H1 (cell line): ENCODE measurements around the gene TAS2R50. TPM values are rescaled to one million over a fixed set of nuclear protein-coding genes. Genes with fewer than 3 reads are reported as not detected.

Experiments
- CTCF ChIA-PET: fragments of 300-600 bp; sonication (Branson Sonifier 250); formaldehyde crosslinking; loops from one replicate; lab custom pipeline; 2021; ENCODE audit not compliant: partially characterized antibody; lab: Charles Lee
- POLR2A ChIA-PET: fragments of 300-600 bp; sonication (Branson Sonifier 250); formaldehyde crosslinking; loops from one replicate; lab custom pipeline; 2021; ENCODE audit warnings: inconsistent platforms; ENCODE audit not compliant: partially characterized antibody; lab: Charles Lee
- DNase-seq, 2 experiments: peaks; one replicate each; pipeline versions ENCODE4 v3.0.0 to v3.0.0-alpha.2; 2010 to 2022; ENCODE audit warnings: low spot score in 2 of 2, low read depth in 1 of 2, mixed read lengths in 1 of 2
- FAIRE-seq: peaks from 2 replicates; lab custom pipeline; 2011; peaks lifted over from hg19 to GRCh38; lab: Jason Lieb, UNC
- H2AFZ ChIP-seq: 2 replicates; pipeline ENCODE4 v1.8.1; 2012; ENCODE audit warnings: low read length, inconsistent platforms
- H2AK5ac ChIP-seq: 2 replicates; pipeline ENCODE4 v1.6.1; 2013; ENCODE audit warnings: low read depth, low read length
- H2BK120ac ChIP-seq: replicated peaks from 2 replicates; pipeline ENCODE3; 2013; ENCODE audit warnings: low read depth, low read length, inconsistent platforms
- H2BK12ac ChIP-seq: 2 replicates; pipeline ENCODE4 v1.6.1; 2013; ENCODE audit warnings: low read depth, low read length
- H2BK15ac ChIP-seq: 2 replicates; pipeline ENCODE4 v1.6.1; 2013; ENCODE audit warnings: low read length
- H2BK20ac ChIP-seq: 2 replicates; pipeline ENCODE4 v1.6.1; 2013; ENCODE audit warnings: low read length
- H2BK5ac ChIP-seq: 2 replicates; pipeline ENCODE4 v1.6.1; 2013; ENCODE audit warnings: low read depth, low read length
- H3K14ac ChIP-seq: 2 replicates; pipeline ENCODE4 v1.6.1; 2013; ENCODE audit warnings: inconsistent platforms; ENCODE audit not compliant: insufficient read length
- H3K18ac ChIP-seq: 2 replicates; pipeline ENCODE4 v1.6.1; 2013; ENCODE audit warnings: low read length; ENCODE audit errors: extremely low read depth
- H3K23ac ChIP-seq: 2 replicates; pipeline ENCODE4 v1.6.1; 2013; ENCODE audit warnings: inconsistent platforms; ENCODE audit not compliant: insufficient read length
- H3K23me2 ChIP-seq: 2 replicates; pipeline ENCODE4 v1.6.1; 2013; ENCODE audit warnings: low read depth, low read length
- H3K27ac ChIP-seq: 2 replicates; pipeline ENCODE4 v1.6.1; 2011; ENCODE audit warnings: low read depth, low read length, inconsistent platforms
- H3K27me3 ChIP-seq, 4 experiments: replicated peaks in 1 of 4; 1 replicate in 1 of 4; 2 replicates in 3 of 4; pipeline versions ENCODE4 v1.6.1 to v1.8.1; 2011 to 2013; ENCODE audit warnings: low read length in 3 of 4, mild to moderate bottlenecking in 3 of 4, inconsistent platforms in 2 of 4, mixed read lengths in 2 of 4, moderate library complexity in 1 of 4; ENCODE audit not compliant: control insufficient read depth in 3 of 4, insufficient read depth in 3 of 4; ENCODE audit errors: extremely low read depth in 1 of 4
- H3K36me3 ChIP-seq, 4 experiments: 2 replicates each; pipeline versions ENCODE4 v1.6.1 to v1.8.1; 2011 to 2013; ENCODE audit warnings: mild to moderate bottlenecking in 4 of 4, low read length in 3 of 4, moderate library complexity in 2 of 4, control low read depth in 1 of 4, inconsistent platforms in 1 of 4; ENCODE audit not compliant: insufficient read depth in 4 of 4, control insufficient read depth in 2 of 4
- H3K4ac ChIP-seq: replicated peaks from 2 replicates; pipeline ENCODE3; 2013; ENCODE audit warnings: low read length, low read depth, mixed read lengths, inconsistent platforms; ENCODE audit not compliant: insufficient read length
- H3K4me1 ChIP-seq, 4 experiments: replicated peaks in 1 of 4; 1 replicate in 1 of 4; 2 replicates in 3 of 4; pipeline versions ENCODE4 v1.6.1 to v1.8.1; 2011 to 2013; ENCODE audit warnings: low read length in 3 of 4, inconsistent platforms in 2 of 4, mixed read lengths in 1 of 4; ENCODE audit not compliant: insufficient read depth in 4 of 4, control insufficient read depth in 3 of 4
- H3K4me2 ChIP-seq, 2 experiments: 2 replicates each; pipeline versions ENCODE4 v1.6.1 to v1.8.1; 2011 to 2013; ENCODE audit warnings: low read depth in 2 of 2, low read length in 2 of 2, control low read depth in 1 of 2, inconsistent platforms in 1 of 2, mild to moderate bottlenecking in 1 of 2; ENCODE audit not compliant: insufficient read depth in 1 of 2
- H3K4me3 ChIP-seq, 4 experiments: fragments of 200-600, 300-600 bp in 1 of 4; sonication (generic), shearing (Covaris generic), sonication (Bioruptor Twin) in 1 of 4; 2 replicates each; pipeline versions ENCODE4 v1.5.1 to v1.8.1; 2011 to 2016; ENCODE audit warnings: low read length in 4 of 4, low read depth in 3 of 4, control low read depth in 2 of 4, inconsistent platforms in 2 of 4, mild to moderate bottlenecking in 2 of 4, mixed read lengths in 1 of 4, moderate library complexity in 1 of 4; ENCODE audit not compliant: insufficient read depth in 2 of 4; ENCODE audit errors: extremely low read depth in 1 of 4
- H3K56ac ChIP-seq: replicated peaks from 2 replicates; pipeline ENCODE3; 2013; ENCODE audit warnings: low read depth, mild to moderate bottlenecking, mixed read lengths, low read length, inconsistent platforms; ENCODE audit not compliant: insufficient read length
- H3K79me1 ChIP-seq: 2 replicates; pipeline ENCODE4 v1.6.1; 2013; ENCODE audit warnings: low read depth, low read length, control low read depth
- H3K79me2 ChIP-seq, 2 experiments: 2 replicates each; pipeline versions ENCODE4 v1.6.1 to v1.8.1; 2012 to 2013; ENCODE audit warnings: low read length in 2 of 2, mild to moderate bottlenecking in 2 of 2, inconsistent platforms in 1 of 2; ENCODE audit not compliant: insufficient read depth in 2 of 2, control insufficient read depth in 1 of 2
- H3K9ac ChIP-seq, 4 experiments: replicated peaks in 1 of 4; 1 replicate in 1 of 4; 2 replicates in 3 of 4; pipeline versions ENCODE4 v1.6.1 to v1.8.1; 2011 to 2013; ENCODE audit warnings: low read depth in 3 of 4, low read length in 3 of 4, control low read depth in 2 of 4, mild to moderate bottlenecking in 2 of 4, moderate library complexity in 2 of 4, inconsistent platforms in 1 of 4; ENCODE audit errors: extremely low read depth in 1 of 4
- H3K9me3 ChIP-seq, 2 experiments: 2 replicates each; pipeline versions ENCODE4 v1.6.1 to v1.8.1; 2012 to 2013; ENCODE audit warnings: mild to moderate bottlenecking in 2 of 2, moderate library complexity in 2 of 2, control low read depth in 1 of 2, inconsistent platforms in 1 of 2, low read depth in 1 of 2, low read length in 1 of 2, mixed read lengths in 1 of 2; ENCODE audit not compliant: insufficient read depth in 2 of 2
- H4K20me1 ChIP-seq, 2 experiments: replicated peaks in 1 of 2; 2 replicates each; pipeline versions ENCODE3 to v1.8.1; 2011 to 2013; ENCODE audit warnings: inconsistent platforms in 2 of 2, low read length in 2 of 2, mild to moderate bottlenecking in 1 of 2; ENCODE audit not compliant: insufficient read depth in 2 of 2, control insufficient read depth in 1 of 2
- H4K5ac ChIP-seq: 2 replicates; pipeline ENCODE4 v1.6.1; 2013; ENCODE audit warnings: low read length, low read depth, mixed read lengths, inconsistent platforms; ENCODE audit not compliant: insufficient read length
- H4K8ac ChIP-seq: 2 replicates; pipeline ENCODE4 v1.8.0; 2013; ENCODE audit warnings: mild to moderate bottlenecking, moderate library complexity, low read length, inconsistent platforms; ENCODE audit not compliant: insufficient read depth; ENCODE audit errors: extremely low read depth
- H4K91ac ChIP-seq: replicated peaks from 2 replicates; pipeline ENCODE3; 2013; ENCODE audit warnings: low read length, mixed read lengths, inconsistent platforms; ENCODE audit not compliant: insufficient read length
- BACH1 ChIP-seq: IDR thresholded peaks from 2 replicates; pipeline ENCODE4 v1.6.1; 2012; ENCODE audit warnings: low read length, improper control_type of control experiment
- BCL11A ChIP-seq, 2 experiments: IDR thresholded peaks; one replicate each; pipeline ENCODE4 v1.6.1; 2011; ENCODE audit warnings: low read depth in 2 of 2, low read length in 2 of 2, mild to moderate bottlenecking in 2 of 2
- CHD2 ChIP-seq: IDR thresholded peaks from 2 replicates; pipeline ENCODE4 v1.6.1; 2012; ENCODE audit warnings: low read length, improper control_type of control experiment
- EZH2 ChIP-seq: fragments of 200-600 bp; sonication (generic); IDR thresholded peaks from 2 replicates; pipeline ENCODE4 v1.7.1; 2012; ENCODE audit warnings: low read depth, mild to moderate bottlenecking, moderate library complexity, low read length, inconsistent platforms; ENCODE audit not compliant: severe bottlenecking
- NRF1 ChIP-seq: IDR thresholded peaks from 2 replicates; pipeline ENCODE4 v1.6.1; 2011; ENCODE audit warnings: mild to moderate bottlenecking, low read depth, low read length, improper control_type of control experiment
- PHF8 ChIP-seq: fragments of 200-600 bp; sonication (generic); conservative IDR thresholded peaks from 2 replicates; pipeline ENCODE4 v1.7.1; 2012; ENCODE audit warnings: low read depth, mild to moderate bottlenecking, inconsistent platforms, low read length, moderate library complexity
- RFX5 ChIP-seq: IDR thresholded peaks from 2 replicates; pipeline ENCODE4 v1.6.1; 2011; ENCODE audit warnings: low read depth, low read length, improper control_type of control experiment, borderline replicate concordance
- RNF2 ChIP-seq: fragments of 200-900, 300-1000 bp; sonication (generic); IDR thresholded peaks from 2 replicates; pipeline ENCODE4 v1.7.1; 2016; ENCODE audit warnings: borderline replicate concordance, low read depth, mild to moderate bottlenecking, antibody characterized with exemption, low read length; ENCODE audit not compliant: poor library complexity, severe bottlenecking; ENCODE audit errors: missing control alignments
- RXRA ChIP-seq: IDR thresholded peaks from 2 replicates; pipeline ENCODE4 v1.6.1; 2011; ENCODE audit warnings: low read depth, mild to moderate bottlenecking, low read length, moderate library complexity; ENCODE audit not compliant: insufficient read depth
- SP4 ChIP-seq: IDR thresholded peaks from 2 replicates; pipeline ENCODE4 v1.6.1; 2012; ENCODE audit warnings: low read length, inconsistent platforms
- SRF ChIP-seq: IDR thresholded peaks from 2 replicates; pipeline ENCODE4 v1.6.1; 2011; ENCODE audit warnings: mild to moderate bottlenecking, low read depth, low read length, moderate library complexity
- TAF1 ChIP-seq: IDR thresholded peaks from 2 replicates; pipeline ENCODE4 v1.6.1; 2011; ENCODE audit warnings: mild to moderate bottlenecking, low read depth, low read length
- polyA plus RNA-seq, 7 experiments: library from polyadenylated mRNA; depleted of rRNA in 3 of 7; stranded (reverse) in 5 of 7; unstranded in 2 of 7; fragments of >200 nt in 5 of 7; fragments of 200-250 nt in 2 of 7; gene quantifications; 1 replicate in 5 of 7; 2 replicates in 1 of 7; 4 replicates in 1 of 7; pipeline versions ENCODE4 v1.2.1 to v1.2.3, GENCODE V29; 2011 to 2013; ENCODE audit warnings: missing spikeins in 2 of 7, mixed read lengths in 2 of 7
- total RNA-seq: library from RNA; stranded (reverse); fragmentation: NEBNext Ultra II Directional; extraction: Animal tissue kit (Norgen Biotek cat#: 25700); gene quantifications from 2 replicates; pipeline ENCODE4 v1.2.1, GENCODE V29; 2021
- TF ChIP-seq, protein P1 (sequence below), 3 experiments: IDR thresholded peaks; 1 replicate in 2 of 3; 2 replicates in 1 of 3; pipeline versions ENCODE4 v1.5.1 to v1.6.1; 2011; ENCODE audit warnings: low read length in 3 of 3, mild to moderate bottlenecking in 3 of 3, inconsistent platforms in 2 of 3, low read depth in 1 of 3, moderate library complexity in 1 of 3; ENCODE audit not compliant: insufficient read depth in 1 of 3; ENCODE audit errors: control extremely low read depth in 1 of 3

The TAS2R50 gene
- total and polyA plus RNA-seq, 2 of the 8 experiments (the other 6 are each of a cell fraction or from before 2014, with no cell fraction given) = 0.11 to 0.50 TPM

DNA sequence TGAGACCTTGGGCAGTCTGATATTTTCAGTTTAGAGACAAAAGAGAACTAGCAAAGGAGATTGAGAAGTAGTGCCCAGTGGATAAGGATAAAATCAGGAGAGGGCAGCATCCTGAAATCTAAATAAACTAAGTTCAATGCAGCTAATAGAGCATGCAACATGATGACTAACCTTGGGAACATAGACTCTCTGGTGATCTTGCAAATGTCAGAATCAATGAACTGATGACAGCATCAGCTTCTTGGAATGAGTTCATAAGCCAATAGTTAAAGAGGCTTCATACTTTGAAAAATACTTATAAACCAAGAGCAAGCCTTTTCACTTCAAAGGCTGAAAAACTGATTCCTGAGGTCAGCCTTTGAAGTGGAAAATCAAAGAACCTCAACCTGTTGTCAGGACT lies 27.5 kb upstream of the TAS2R50 start:
- Histone ChIP-seq H2BK120ac (no peak overlapping the region), H2BK20ac (no peak overlapping the region), H2BK15ac (no peak overlapping the region), H3K27me3 (no peaks in the 10 kb centered on the region), H4K8ac (no peak overlapping the region), H3K23ac (no peak overlapping the region), H3K36me3 (no peaks in the 10 kb centered on the region), H3K27ac (no peak overlapping the region), H2AK5ac (no peak overlapping the region), H4K20me1 (no peaks in the 10 kb centered on the region), H3K79me1 (no peaks in the 10 kb centered on the region), H3K9me3 (no peaks in the 10 kb centered on the region), H4K5ac (no peak overlapping the region), H3K23me2 (no peaks in the 10 kb centered on the region), H3K4me3 (no peak overlapping the region), H3K14ac (no peak overlapping the region), H2BK5ac (no peak overlapping the region), H4K91ac (no peak overlapping the region), H2BK12ac (no peak overlapping the region), H3K79me2 (no peaks in the 10 kb centered on the region), H3K9ac (no peak overlapping the region), H2AFZ (no peak overlapping the region), H3K18ac (no peak overlapping the region), H3K4ac (no peak overlapping the region), H3K56ac (no peak overlapping the region), H3K4me2 (no peak overlapping the region), H3K4me1 (no peaks in the 10 kb centered on the region)
- CTCF ChIA-PET = interaction anchor here (0.8 to 2.7 kb wide), 2 partner anchors 52 to 185 kb away, joined by 3 to 5 read pairs; no protein-coding TSS in a partner anchor
- POLR2A ChIA-PET = interaction anchor here (1.0 kb wide), 1 partner anchor 151 kb away, joined by 3 read pairs; no protein-coding TSS in a partner anchor
- FAIRE-seq (no peak), DNase-seq (no peak)
- no peak for TF ChIP-seq EZH2
- no peak for TF ChIP-seq BCL11A (IDR thresholded peaks at IDR 0.05; ENCODE audit: low read depth in 2 of 2, low read length in 2 of 2)
- TF ChIP-seq RNF2 = no peak
- no peak for TF ChIP-seq TAF1
- TF ChIP-seq CHD2 = no peak
- no peak for TF ChIP-seq RFX5
- TF ChIP-seq SRF = no peak
- TF ChIP-seq RXRA = no peak
- TF ChIP-seq, protein P1, sequence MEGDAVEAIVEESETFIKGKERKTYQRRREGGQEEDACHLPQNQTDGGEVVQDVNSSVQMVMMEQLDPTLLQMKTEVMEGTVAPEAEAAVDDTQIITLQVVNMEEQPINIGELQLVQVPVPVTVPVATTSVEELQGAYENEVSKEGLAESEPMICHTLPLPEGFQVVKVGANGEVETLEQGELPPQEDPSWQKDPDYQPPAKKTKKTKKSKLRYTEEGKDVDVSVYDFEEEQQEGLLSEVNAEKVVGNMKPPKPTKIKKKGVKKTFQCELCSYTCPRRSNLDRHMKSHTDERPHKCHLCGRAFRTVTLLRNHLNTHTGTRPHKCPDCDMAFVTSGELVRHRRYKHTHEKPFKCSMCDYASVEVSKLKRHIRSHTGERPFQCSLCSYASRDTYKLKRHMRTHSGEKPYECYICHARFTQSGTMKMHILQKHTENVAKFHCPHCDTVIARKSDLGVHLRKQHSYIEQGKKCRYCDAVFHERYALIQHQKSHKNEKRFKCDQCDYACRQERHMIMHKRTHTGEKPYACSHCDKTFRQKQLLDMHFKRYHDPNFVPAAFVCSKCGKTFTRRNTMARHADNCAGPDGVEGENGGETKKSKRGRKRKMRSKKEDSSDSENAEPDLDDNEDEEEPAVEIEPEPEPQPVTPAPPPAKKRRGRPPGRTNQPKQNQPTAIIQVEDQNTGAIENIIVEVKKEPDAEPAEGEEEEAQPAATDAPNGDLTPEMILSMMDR (IDR thresholded peaks at IDR 0.05; ENCODE audit: control extremely low read depth in 1 of 3, insufficient read depth in 1 of 3, low read depth in 1 of 3, low read length in 3 of 3) = no peak
- TF ChIP-seq SP4 = no peak
- no peak for TF ChIP-seq PHF8
- TF ChIP-seq NRF1 = no peak
- no peak for TF ChIP-seq BACH1
